Activated naive CD8-positive, alpha-beta T cell treated with anti-CD3 and anti-CD28 coated beads for 36 hours (primary cell): ENCODE data around the gene GFY. TPM values are rescaled to one million over a fixed set of nuclear protein-coding genes. Genes with fewer than 3 reads are reported as not detected.

Source experiments
- DNase-seq: peaks from one replicate; pipeline ENCODE4 v3.0.0; 2021
- H3K27ac Mint-ChIP-seq: one replicate; pipeline ENCODE4 v1.8.0; 2022; ENCODE audit warnings: mild to moderate bottlenecking, moderate library complexity, mixed read lengths
- H3K27me3 Mint-ChIP-seq: one replicate; pipeline ENCODE4 v1.8.0; 2022; ENCODE audit warnings: mild to moderate bottlenecking, mixed read lengths
- H3K36me3 Mint-ChIP-seq: one replicate; pipeline ENCODE4 v1.8.0; 2021; ENCODE audit warnings: mild to moderate bottlenecking, mixed read lengths
- H3K4me1 Mint-ChIP-seq: one replicate; pipeline ENCODE4 v1.8.0; 2021; ENCODE audit warnings: mixed read lengths
- H3K4me3 Mint-ChIP-seq: one replicate; pipeline ENCODE4 v1.8.0; 2022; ENCODE audit warnings: mild to moderate bottlenecking, moderate library complexity, mixed read lengths
- H3K9me3 Mint-ChIP-seq: one replicate; pipeline ENCODE4 v1.8.0; 2022; ENCODE audit warnings: mixed read lengths
- total RNA-seq, 2 experiments: library from RNA; stranded (reverse); gene quantifications; one replicate each; pipeline ENCODE4 v1.2.3, GENCODE V29; 2021

Gene GFY
- total RNA-seq, 2 experiments from 2014 or later, result not detected

DNA sequence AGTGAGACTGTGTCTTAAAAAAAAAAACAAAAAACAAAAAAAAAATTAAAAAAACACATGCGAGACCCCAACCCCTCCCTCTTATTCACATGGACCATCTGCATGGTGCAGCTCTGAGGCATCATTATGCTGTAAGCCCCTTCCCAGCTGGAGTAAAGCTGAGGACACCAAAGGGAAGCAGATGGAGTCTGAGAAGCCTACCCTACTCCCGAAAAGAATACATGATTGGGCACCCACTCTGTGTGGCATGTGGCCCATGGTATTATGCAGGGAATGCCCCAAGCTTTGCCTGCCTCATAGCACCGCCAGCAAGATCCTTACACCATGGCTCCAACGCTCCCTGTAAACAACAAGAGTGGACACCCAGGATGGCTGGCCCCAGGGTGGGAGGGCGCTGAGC, 6.7 kb upstream of the GFY start:
- DNase-seq, result no peak
- Mint-ChIP-seq H3K27me3 (peaks cover 55% of the 10 kb centered on the region), H3K4me1 (peaks cover 18% of the 10 kb centered on the region), H3K9me3 (no peaks in the 10 kb centered on the region), H3K36me3 (no peaks in the 10 kb centered on the region), H3K4me3 (no peak overlapping the region), H3K27ac (no peak overlapping the region)

DNA sequence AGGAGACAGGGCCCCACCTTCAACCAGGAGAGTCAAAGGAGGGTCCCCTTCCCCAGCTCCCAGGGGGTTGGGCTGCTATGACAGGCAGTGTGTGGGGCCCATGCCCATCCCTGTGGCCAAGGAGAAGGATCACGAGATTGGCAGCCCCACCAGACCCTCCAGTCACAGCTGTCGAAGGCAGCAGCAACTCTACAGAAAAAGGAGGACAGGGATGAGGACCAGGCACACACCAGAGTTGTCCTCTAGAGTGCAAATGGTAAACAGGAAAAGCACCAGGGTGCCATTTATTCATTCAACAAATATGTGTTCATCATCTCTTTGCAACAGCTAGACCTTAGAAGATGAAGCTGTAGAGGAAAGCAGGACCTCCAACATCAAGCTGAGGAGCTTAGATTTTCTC, 6.0 kb upstream of the GFY start:
- no peak overlapping the region for H3K4me3 Mint-ChIP-seq
- no peaks in the 10 kb centered on the region for H3K9me3 Mint-ChIP-seq
- DNase-seq, result no peak
- H3K4me1 Mint-ChIP-seq, result peaks cover 23% of the 10 kb centered on the region
- no peak overlapping the region for H3K27ac Mint-ChIP-seq
- H3K27me3 Mint-ChIP-seq, result peaks cover 62% of the 10 kb centered on the region
- no peaks in the 10 kb centered on the region for H3K36me3 Mint-ChIP-seq

DNA sequence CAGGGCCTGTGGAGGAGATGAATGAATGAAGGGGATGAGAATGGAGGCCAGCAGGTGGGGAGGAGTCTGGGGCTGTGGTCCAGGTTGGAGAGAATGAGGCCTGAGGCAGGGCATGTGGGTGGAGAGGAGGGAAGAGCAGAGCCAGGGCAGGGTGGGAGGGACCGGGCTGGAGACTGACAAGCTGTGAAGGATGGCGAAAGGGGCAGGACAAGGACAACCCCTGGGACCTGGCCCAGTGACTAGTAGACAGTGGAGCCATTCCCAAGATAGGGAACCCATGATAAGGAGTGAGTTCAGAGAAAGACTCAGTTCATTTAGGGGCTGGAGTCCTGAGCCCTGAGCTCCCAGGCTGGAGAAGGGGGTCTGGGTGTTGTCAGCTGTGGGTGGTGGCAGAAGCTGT, 5.0 kb upstream of the GFY start:
- DNase-seq, result no peak
- Mint-ChIP-seq H3K27ac (no peak overlapping the region), H3K4me1 (peaks cover 25% of the 10 kb centered on the region), H3K27me3 (peaks cover 72% of the 10 kb centered on the region), H3K9me3 (no peaks in the 10 kb centered on the region), H3K4me3 (peak overlapping the region; percentile 2), H3K36me3 (no peaks in the 10 kb centered on the region)

DNA sequence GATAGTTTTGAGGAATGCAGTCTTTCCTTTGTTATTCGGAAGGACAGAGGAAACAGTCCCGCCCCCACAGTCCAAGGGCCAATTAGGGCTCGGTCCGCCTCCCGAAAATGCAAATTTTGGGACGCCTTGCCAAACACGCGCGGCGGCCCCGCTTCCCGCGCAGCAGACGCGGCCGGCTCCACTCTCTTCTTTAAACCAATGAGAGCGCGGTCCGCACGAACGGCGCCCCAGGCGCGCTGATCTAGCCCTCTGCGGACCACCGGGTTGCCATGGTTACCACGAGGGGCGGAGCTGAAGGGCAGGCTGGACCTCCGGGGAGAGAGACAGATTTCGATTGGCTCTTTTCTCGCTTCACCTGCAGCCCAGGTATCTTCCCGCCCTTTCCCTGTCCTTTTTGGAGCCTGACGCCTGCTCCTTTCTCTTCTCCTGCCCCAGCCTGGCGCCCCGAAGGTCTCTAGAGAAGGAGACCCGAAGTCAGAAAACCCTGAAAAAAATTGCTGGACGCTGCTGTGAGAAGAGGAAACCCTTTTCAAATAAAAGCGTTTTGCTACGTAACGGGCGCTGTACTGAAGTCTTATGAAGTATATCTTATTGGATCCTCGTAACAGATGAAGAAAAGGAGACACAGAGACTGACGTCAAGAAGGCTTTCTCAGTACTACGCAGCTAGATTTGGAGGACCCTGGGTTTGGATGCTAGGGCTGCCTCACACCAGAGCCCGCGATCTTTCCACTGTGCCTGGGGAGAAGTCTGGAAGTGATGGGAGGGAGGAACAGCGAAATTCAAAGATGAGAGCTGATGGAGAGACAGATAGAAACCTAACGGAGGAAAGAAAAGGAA, 3.9 kb upstream of the GFY start:
- H3K4me3 Mint-ChIP-seq, result peak overlapping the region; percentile 47
- no peaks in the 10 kb centered on the region for H3K9me3 Mint-ChIP-seq
- H3K4me1 Mint-ChIP-seq, result peaks cover 25% of the 10 kb centered on the region

DNA sequence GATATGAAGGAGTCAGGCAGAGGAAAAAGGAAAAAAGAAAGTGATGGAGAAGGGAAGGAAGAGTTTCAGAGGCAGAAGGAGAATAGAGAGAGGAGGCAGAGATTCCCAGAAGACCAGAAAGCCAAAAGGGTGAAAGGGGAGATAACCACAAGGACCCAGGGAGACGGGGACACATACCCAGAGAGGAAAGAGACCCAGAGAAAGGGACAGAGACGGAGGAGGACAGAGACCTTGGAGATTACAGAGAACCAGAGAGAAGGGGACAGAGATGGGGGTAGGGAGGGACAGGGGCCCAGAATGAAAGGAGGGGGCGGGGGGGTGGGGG, 3.3 kb upstream of the GFY start:
- H3K9me3 Mint-ChIP-seq, result no peaks in the 10 kb centered on the region
- H3K4me1 Mint-ChIP-seq, result peaks cover 28% of the 10 kb centered on the region
- no peak for DNase-seq
- no peak overlapping the region for H3K4me3 Mint-ChIP-seq
- H3K27me3 Mint-ChIP-seq, result peaks cover 88% of the 10 kb centered on the region
- no peaks in the 10 kb centered on the region for H3K36me3 Mint-ChIP-seq
- H3K27ac Mint-ChIP-seq, result no peak overlapping the region

More for the DNA sequence above, 3.9 kb upstream of the GFY start:
- H3K36me3 Mint-ChIP-seq, result no peaks in the 10 kb centered on the region
- peak; percentile 52 for DNase-seq
- H3K27ac Mint-ChIP-seq, result no peak overlapping the region
- H3K27me3 Mint-ChIP-seq, result peaks cover 82% of the 10 kb centered on the region

DNA sequence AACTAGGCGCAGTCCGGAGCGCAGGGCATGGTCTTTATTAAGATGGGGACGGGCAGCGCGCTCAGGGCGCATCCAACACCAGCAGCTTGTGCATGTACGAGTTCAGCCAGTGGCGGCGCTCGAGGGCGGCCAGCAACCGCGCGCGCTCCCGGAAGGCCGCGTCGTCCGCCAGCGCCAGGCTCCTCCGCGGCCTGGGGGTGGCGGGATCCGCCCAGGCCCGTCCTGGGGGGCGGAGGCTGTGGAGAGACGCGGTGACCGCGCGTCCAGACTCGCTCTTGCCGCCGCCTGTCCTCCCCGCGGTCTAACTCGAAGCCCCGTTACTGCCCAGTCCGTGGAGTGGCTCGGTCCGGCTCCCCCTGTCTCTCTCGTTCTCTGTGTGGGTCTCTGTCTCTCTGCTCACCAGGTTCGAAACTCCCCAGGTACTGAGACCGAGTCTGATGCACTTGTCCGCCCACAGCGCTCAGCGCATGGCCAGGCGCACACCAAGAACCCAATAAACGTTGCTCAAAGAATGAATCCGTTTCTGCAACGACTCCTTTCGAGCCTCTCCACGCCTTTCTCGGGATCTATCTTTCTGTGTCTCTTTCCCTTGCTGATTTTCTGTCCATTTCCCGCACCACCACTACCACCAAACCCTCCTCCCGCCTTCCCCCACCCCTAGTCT, 2.6 kb upstream of the GFY start:
- Mint-ChIP-seq H3K4me1 (peaks cover 32% of the 10 kb centered on the region), H3K9me3 (no peaks in the 10 kb centered on the region), H3K27me3 (peaks cover 90% of the 10 kb centered on the region), H3K4me3 (peak overlapping the region; percentile 63), H3K27ac (no peak overlapping the region), H3K36me3 (no peaks in the 10 kb centered on the region)
- DNase-seq, result peak; percentile 67

DNA sequence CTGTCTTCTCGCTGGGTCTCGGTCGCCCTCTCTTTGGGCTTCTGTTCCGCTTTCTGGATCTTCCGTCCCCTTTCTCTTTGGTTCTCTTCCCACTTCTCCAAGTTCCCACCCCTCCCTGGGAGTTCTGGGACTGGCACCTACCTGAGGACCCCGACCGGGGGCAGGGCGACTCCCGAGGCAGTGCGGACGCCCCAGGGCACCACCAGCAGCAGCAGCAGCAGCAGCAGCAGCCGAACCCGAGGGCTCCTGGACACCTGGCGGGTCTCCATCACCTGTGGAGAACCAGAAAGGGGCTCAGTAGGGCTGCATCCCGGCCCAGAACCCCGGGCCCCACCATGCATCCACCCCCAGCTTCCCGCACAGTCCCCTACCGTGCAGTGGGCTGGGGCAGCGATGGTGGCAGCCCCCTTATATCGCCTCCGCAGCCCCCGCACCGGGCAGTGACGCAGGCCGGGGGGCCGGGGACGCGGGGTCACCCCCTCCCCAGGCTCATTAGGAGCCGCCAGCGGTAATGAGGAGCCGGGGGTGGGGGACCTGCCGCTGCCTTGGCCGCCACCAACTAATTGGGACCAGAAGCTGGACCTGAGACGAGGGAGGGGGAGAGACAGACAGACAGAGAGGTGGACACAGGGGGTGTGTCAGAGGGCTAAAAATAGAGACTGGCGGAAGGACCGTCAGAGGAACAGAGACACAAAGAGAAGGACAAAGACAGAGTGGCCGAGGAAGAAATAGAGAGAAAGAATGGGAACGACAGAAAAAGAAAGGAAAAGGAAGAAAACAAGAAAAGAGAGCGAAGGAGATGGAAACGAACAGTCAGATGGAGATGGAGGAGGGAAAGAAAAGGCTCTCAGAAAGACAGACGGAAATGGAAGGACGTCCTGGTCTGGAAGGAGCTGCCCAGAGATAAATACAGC, 1.9 kb upstream of the GFY start, which contains the start of gene PTH2:
TSS of gene PTH2 (minus strand) at position 371 of the 914 bp plus-strand sequence. CDS start at position 269, 102 bp downstream.
- peak within 1 kb of the TSS; percentile 63 for H3K4me3 Mint-ChIP-seq
- no peak within 1 kb of the TSS for H3K27ac Mint-ChIP-seq

DNA sequence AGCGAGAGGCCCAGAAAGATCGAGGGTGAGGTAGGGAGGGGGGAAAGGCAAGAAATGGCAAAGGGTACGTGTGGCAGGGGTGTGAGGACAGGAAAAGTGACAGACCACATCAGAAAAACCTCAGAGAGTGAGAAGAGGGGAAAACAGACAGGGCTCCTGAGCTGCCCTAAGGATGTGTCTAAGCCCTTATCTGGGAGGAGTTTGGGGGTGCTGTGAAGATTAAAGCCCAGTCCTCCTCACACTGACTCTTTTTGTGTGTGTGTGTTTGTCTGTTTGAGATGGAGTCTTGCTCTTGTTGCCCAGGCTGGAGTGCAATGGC, 1.2 kb upstream of the GFY start:
- Mint-ChIP-seq H3K4me1 (peaks cover 39% of the 10 kb centered on the region), H3K4me3 (peak overlapping the region; percentile 1), H3K9me3 (no peaks in the 10 kb centered on the region), H3K36me3 (no peaks in the 10 kb centered on the region), H3K27ac (no peak overlapping the region), H3K27me3 (peaks cover 97% of the 10 kb centered on the region)
- DNase-seq, result peak; percentile 13

More for the DNA sequence above, 1.9 kb upstream of the GFY start, which contains the start of gene PTH2:
- DNase-seq, result no peak
- H3K4me1 Mint-ChIP-seq, result peaks cover 36% of the 10 kb centered on the region
- H3K9me3 Mint-ChIP-seq, result no peaks in the 10 kb centered on the region
- H3K36me3 Mint-ChIP-seq, result no peaks in the 10 kb centered on the region
- H3K27me3 Mint-ChIP-seq, result peaks cover 96% of the 10 kb centered on the region

DNA sequence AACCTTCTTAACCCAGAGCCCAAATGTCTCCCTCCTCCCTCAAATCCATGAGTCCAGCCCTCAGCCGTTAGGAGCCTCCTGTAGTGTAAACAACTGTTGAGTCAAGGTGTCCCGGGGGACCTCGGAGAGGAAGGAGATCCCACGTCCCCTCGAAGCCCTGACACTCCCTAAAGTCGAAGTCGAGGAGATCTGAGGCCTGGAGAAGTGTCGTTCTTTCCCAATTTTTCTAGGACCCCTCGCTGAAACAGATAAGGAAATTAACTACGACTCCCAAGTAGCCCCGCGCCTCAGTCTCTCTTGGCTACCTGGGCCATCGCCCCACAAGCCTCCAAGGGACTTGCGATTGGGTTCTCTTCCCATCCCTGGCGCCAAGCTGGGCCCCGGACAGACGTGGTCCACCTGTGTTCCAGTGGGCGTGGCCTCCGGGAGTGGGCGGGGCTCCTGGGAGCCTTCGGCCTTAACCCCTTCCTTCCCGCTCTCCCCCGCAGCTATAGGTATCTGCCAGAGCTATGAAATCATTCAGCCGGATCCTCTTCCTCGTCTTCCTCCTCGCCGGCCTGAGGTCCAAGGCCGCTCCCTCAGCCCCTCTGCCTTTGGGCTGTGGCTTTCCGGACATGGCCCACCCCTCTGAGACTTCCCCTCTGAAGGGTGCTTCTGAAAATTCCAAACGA, 869 bp downstream of the GFY start:
- H3K36me3 Mint-ChIP-seq, result no peaks in the 10 kb centered on the region
- no peak overlapping the region for H3K27ac Mint-ChIP-seq
- DNase-seq, result peak; percentile 40
- H3K4me1 Mint-ChIP-seq, result peaks cover 39% of the 10 kb centered on the region
- peaks cover 97% of the 10 kb centered on the region for H3K27me3 Mint-ChIP-seq
- no peaks in the 10 kb centered on the region for H3K9me3 Mint-ChIP-seq
- no peak overlapping the region for H3K4me3 Mint-ChIP-seq

DNA sequence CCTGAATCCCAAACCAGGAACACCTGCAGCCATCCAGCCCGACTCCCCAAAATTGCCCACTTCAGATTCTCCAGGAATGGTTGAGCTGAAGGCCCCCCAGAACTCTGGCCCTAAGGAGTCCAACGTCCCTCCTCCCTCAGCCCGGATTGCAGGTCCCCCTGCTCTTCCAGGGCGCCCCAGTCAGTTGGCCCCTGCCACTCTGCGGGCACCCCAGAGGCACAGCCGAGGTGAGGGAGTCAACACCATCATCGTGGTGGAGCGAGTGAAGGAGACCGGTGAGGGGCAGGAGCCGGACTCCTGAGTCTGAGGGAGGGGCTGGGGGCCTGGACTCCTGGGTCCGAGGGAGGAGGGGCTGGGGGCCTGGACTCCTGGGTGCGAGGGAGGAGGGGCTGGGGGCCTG, 2.2 kb downstream of the GFY start:
- DNase-seq, result no peak
- peaks cover 36% of the 10 kb centered on the region for H3K4me1 Mint-ChIP-seq
- H3K27ac Mint-ChIP-seq, result no peak overlapping the region
- H3K36me3 Mint-ChIP-seq, result no peaks in the 10 kb centered on the region
- H3K27me3 Mint-ChIP-seq, result peaks cover 97% of the 10 kb centered on the region
- no peaks in the 10 kb centered on the region for H3K9me3 Mint-ChIP-seq
- no peak overlapping the region for H3K4me3 Mint-ChIP-seq

DNA sequence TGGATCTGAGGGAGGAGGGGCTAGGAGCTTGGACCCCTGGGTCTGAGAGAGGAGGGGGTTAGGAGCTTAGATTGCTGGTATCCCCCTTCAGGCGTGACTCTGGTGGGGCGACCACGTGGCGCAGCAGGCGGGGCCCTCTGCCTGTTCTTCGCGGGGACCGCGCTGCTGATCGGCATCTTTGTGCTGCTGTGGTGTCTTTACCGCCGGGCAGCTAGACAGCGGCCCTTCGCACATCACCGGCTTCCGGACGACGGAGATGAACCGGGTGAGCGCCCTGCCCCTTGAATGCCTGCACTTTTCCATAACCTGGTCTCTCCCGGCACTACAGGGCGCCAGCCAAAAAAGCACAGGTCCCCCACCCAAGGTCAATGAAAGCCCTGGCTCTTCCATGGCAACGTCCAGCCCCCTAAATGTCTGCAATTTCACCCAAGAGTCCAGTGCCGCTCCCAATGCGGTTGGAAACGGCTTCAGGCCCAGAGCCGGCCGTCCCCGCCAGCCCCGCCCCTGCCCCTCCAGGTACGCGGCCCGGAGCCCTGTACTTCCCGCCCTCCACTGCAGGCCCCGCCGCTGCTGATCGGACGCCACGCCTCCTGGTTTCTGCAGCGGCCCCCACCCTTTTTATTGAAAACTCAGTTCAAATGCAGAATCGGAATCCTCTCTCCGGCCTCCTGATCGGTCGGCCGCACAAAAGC, 2.8 kb downstream of the GFY start:
- no peak overlapping the region for H3K27ac Mint-ChIP-seq
- H3K27me3 Mint-ChIP-seq, result peaks cover 98% of the 10 kb centered on the region
- peaks cover 32% of the 10 kb centered on the region for H3K4me1 Mint-ChIP-seq
- H3K4me3 Mint-ChIP-seq, result peak overlapping the region; percentile 42
- peak; percentile 34 for DNase-seq
- H3K9me3 Mint-ChIP-seq, result no peaks in the 10 kb centered on the region
- H3K36me3 Mint-ChIP-seq, result no peaks in the 10 kb centered on the region

DNA sequence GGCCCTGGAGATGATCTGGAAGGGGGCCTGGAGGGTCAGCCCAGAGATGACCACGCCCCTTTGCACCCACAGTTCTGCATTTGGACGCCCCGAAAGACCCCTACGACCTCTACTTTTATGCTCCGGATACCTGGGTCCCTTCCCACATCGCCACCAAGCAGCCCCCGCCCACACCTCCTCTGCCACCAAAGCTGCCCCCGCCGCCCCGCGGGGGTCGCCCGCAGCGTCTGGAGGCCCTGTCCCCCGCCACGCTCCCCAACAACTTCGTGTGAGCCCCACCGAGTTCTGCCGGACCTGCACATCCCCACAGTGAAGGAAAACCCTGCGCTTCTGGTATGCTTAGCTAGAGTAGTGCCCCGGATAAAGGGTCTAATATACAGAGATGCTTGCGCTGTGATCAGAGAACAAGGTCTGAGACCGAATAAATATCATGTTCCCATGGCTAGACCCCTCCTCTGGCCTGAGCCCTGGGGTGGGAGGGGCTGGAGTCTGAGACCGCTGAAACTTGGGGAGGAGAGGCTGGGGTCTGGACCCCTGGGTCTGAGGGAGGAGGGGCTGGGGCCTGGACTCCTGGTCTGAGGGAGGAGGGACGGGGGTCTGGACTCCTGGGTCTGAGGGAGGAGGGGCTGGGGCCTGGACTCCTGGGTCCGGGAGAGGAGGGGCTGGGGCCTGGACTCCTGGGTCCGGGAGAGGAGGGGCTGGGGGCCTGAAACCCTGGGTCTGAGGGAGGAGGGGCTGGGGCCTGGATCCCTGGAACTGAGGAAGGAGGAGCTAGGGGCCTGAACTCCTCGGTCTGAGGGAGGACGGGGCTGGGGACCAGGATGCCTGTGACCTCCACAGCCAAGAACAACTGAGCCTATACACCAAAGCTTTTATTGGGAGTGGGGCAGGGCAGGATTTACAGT, 3.6 kb downstream of the GFY start:
- H3K4me1 Mint-ChIP-seq, result peaks cover 30% of the 10 kb centered on the region
- H3K27me3 Mint-ChIP-seq, result peaks cover 100% of the 10 kb centered on the region
- no peak for DNase-seq
- no peaks in the 10 kb centered on the region for H3K9me3 Mint-ChIP-seq
- H3K36me3 Mint-ChIP-seq, result no peaks in the 10 kb centered on the region
- no peak overlapping the region for H3K27ac Mint-ChIP-seq
- H3K4me3 Mint-ChIP-seq, result no peak overlapping the region

DNA sequence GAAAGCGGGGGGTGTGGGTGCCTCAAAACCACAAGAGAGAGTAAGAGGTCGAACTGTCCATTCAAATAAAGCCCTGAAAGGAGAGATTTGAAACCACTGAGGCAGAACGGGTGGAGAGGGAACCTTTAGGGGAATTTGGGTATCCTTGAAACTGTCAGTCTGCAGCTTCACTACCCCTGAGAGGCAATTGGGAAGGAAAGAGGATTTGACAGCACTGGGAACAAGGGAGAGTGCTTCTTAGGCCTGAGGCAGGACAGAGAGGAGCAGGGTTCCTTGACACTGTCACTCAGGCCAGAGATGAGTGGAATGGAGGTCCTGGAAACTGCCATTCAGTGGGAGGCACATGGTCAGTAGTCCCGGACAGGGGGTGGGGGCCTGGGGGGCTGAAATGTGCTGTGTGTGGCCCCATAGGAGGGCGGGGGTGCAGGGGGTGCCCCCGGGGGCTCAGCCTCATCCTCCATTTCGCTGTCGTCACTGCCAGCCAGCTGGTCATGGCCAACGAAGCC, 5.0 kb downstream of the GFY start:
- DNase-seq, result no peak
- Mint-ChIP-seq H3K36me3 (no peaks in the 10 kb centered on the region), H3K4me3 (no peak overlapping the region), H3K27ac (no peak overlapping the region), H3K9me3 (no peaks in the 10 kb centered on the region), H3K27me3 (peaks cover 100% of the 10 kb centered on the region), H3K4me1 (peaks cover 26% of the 10 kb centered on the region)
